HG03378 (cell line): ENCODE data around the gene SUSD3.
"Not testable (repeated sequence)": the region's sequence is repeated elsewhere in the genome, so short reads cannot be mapped to it uniquely, and the experiment has no call there.

Experiments
- ATAC-seq: cut with Tn5 transposase; IDR thresholded peaks from one replicate; pipeline ENCODE4 v1.9.1; 2021; ENCODE audit warnings: mild to moderate bottlenecking, moderate library complexity; ENCODE audit not compliant: unreplicated experiment

Gene SUSD3

DNA sequence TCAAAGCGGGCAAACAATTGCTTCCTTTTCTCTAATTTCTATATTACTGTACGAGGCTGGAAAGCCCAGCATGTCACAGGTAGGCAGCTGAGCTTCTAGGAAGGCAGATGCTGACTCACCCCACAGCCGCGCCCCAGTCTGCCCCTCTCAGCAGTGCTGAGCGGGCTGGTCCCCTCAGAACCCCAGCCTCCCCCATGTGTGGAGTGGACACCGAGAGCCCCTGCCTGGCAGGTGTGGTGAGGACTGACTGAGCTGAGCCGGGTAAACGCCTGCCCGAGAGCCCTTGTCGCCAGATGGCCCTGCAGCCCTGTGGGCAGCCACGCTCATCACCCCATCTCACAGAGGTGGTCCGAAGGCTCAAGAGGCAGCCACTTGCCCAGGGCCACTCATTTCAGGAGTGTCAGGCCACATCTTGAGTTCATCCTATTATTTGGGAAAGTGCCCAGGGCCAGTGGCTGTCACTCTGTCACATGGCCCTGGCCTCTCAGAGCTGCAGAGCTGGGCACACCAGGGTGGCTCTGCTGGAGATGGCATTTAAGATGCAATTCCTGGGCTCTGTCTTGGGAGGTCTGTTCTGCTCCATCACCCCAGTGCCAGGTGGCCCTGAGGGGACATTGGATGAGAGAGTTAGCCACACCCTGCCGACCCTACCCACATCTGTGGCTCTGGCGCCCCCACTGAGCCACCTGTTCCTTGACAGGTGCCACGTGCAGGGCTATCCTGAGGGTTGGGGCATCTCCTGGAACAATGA lies 50.0 kb downstream of the SUSD3 start:
- no peak for ATAC-seq

DNA sequence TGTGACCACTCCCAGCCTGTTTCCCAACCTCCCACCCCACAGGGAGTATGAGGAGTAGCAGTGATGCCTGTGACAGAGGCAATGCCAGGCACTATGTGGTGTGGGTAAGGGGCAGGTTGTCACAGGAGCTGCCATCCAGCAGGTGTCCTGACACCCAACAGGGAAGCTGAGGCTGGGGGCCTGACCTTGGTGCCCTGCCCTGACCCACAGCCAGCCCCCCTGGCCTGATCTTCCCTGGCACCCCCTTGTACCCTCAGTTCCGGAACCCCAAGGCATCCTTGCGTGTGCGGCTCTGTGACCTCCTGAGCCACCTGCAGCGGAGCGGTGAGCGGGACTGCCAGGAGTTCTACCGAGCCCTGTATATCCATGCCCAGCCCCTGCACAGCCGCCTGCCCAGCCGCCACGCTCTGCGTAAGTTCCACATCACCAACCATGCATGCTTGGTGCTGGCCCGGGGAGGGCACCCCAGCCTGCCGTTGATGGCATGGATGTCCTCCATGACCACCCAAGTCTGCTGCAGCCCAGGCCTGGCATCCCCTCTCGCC lies 51.9 kb downstream of the SUSD3 start:
- no peak for ATAC-seq

DNA sequence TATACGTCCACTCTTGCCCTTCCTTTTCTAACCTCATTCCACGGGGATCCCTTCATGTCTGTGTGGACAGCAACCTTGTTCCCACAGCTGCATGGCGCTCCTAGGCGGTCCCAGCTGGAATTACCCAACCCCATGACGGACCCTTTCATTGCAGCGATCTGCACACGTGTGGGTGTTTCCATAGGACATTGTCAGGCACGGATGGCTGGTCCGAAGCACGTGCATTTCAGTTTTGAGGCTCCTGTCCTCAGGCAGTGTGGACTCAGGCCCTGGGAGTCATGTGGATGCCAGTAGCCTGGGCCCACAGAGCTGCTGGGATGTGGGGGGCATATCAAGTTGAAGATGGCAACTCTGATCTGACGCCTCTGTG lies 52.5 kb downstream of the SUSD3 start:
- no peak for ATAC-seq

DNA sequence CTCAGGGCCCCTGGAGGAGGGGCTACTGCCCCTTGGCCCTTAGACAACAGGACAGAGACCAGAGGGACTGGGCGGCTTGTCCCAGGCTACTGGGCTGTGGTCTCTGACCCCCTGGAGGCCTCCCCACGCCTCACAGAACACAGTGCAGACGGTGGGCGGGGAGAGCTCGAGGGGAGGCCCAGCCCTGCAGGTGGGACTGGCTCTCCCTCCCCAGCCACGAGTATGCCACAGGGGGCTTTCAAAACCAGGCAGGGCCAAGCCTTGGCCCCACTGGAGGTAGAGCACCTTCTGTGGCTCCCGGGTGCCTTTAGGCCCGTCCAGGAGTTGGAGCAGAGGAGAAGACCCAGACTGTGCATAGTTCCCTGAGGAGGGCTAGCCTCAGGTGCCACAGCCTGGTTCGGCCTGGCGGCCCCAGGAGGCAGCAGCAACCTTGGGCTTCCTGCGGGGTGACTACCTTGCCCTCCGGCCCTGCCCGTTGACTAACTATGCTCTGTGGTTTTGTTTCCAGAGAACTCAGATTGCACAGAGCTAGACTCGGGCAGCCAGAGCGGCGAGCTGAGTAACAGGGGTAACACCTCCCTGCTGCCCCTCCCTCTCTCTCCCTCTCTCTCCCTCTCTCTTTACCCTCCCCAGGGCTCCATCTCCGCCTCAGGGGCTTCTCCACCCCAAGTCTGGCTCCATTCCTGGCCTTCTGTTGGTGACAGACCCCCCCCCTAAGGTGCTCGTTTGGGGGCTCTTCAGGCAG lies 53.0 kb downstream of the SUSD3 start:
- no peak for ATAC-seq

DNA sequence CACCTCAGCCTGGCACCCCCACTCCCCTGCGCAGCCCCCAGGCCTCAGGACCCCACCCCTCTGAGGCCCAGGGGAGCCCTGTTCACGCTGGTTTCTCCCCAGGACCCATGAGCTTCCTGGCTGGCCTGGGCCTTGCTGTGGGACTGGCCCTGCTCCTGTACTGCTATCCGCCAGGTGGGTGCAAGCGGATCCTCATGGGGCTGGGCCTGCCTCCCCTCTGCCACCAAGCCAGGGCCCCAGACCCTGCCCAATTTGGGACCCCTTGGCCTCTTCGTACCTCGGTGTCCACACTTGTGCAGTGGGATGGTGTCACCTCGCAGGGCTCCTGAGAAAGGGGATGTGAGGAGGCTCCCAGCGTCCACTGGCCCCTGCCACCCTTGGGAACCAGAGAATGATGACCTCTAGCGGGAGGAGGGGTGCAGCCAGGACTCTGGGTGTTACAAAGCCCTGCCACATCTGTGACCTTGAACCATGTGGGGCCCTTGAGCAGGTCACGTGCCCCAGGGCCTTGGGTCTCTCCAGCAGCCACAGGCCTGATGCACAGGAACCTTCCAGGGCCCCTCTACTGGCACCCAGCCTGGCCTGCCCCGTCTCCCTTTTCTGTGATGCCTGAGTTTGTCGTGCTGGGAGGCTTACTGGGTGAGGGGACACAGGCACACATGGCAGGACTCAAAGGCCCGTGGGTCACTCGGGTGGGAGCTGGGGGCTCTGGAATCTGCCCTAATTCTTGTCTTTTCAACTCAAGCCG lies 53.8 kb downstream of the SUSD3 start:
- no peak for ATAC-seq

DNA sequence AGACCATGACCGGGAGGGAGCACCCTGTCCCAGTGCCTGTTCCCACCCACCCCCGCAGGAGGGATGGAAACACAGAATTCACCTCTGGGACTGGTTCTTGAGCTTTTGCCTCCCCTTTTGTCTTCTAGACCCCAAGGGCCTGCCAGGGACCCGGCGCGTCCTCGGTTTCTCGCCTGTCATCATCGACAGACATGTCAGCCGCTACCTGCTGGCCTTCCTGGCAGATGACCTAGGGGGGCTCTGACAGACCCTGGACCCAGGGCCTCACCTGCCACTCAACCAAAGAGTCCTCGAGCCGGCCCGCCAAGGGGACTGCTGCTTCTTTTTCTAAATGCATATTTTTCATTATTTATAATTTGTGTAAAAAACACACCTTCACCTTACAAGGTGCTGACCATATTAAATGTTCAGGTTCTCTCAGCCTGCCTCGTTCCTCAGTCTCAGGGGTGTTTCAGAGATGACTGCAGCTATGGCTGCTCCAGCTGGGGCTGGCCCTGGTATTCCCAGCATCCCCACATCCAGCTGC lies 54.4 kb downstream of the SUSD3 start:
- ATAC-seq, result no peak

DNA sequence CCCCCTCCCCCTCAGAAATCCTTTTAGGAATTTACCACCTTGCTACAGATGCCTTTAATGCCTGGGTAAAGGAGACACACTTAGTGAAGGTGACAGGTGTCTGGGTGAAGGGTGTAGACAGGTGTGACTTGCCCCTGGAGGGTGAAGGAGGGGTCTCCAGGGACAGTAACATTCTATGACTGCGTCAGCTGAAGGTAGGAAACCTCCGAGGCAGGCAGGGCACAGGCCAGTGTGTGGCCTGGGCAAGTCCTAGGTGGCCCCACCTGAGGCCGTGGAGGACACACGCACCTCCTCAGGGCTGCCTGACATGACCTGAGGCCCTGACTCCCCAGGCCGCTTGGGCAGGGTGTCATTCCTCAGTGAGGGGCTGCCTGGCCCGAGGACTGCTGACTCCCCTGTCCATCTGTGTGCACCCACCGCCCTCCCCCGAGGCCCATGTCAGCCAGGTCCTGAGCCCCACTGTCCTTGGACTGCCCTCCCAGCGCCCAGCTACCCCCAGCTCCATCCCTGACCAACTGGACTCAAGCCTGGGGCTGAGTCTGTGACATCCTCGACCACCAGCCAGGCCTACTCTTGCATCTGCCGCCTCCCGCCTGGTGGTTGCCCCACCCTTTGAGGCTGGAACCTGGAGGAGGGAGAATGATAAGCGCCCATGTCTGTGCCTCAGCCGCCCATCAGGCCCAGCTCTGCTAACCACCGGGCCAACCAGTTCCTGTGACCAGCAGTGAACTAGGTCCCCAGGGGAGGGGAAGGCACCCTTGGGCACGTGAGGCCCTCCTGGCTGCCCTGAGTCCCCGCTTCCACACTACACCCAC lies 55.9 kb downstream of the SUSD3 start:
- no peak for ATAC-seq

DNA sequence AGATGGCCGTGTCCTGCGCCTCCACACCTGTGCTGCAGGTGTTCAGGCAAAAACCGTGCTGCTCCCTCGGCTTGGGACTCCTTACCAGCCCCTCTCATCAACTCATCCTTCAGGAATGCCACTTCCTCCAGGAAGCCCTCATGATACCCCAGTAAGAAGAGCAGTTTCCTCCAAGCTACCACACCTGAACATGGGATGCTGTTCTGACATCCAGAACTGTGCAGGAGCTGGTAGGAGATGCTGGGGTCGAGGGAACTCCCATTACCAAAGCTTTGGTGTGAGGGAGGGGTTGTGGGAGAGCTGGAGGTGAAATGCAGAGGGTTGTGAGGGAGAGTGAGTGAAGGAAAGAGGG lies 56.5 kb downstream of the SUSD3 start:
- no peak for ATAC-seq

DNA sequence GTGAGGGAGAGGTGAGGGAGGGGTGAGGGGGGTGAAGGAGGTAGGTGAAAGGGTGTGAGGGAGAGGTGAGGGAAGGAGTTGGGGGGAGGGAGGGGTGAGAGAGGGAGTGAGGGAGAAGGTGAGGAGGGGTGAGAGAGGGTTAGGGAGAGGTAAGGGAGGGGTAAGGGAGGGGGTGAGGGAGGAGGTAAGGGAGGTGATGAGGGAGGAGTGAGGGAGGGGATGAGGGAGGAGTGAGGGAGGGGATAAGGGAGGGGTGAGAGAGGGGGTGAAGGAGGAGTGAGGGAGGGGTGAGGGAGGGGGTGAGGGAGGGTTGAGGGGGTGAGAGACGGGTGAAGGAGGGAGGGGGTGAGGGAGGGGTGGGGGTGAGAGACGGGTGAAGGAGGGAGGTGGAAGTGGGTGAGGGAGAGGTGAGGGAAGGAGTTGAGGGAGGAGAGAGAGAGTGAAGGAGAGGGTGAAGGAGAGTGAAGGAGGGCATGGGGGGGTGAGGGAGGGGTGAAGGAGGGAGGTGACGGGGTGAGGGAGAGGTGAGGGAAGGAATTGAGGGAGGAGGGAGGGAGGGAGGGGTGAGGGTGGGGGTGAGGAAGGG lies 57.1 kb downstream of the SUSD3 start:
- no peak for ATAC-seq

DNA sequence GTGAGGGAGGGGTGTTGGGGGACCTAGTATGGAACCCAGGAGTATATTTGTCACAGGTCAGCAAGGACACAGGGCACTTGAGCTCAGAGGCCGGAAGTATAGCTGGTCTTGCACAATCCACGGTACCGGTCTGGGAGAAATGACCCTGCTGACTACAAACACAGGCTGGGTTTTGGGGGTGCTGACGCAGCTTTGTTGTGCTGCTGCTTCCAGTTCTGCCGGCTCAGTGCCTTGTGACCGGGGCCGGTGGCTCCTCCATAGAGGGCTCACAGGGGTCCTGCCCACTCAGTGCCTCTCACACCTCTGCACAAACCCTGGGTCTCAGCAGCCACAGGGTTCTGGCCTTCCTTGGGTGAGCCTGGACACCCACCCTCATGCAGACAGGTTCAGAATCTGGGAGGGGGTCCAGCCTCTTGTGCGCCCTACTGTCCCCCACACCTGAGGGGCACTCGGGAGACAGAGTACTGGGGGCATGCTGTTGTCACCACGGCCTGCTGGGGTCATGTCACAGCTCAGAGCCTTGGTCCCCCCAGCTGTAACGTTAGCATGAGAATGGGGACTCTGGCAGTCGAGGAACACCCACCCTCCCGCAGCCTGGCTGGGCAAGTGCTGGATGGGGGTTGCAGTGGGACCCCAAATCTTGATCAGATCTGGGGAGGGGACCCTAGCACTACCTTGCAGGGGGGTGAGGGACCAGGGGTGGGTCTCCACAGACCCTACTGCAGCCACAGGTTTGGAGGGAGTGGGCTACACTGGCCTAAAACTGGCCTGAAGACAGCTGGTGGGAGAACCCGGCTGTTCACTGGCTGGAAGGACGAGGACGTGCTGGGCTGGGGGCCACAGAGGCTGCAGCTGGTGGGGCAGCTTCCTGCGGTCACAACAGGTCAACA lies 57.8 kb downstream of the SUSD3 start:
- no peak for ATAC-seq

DNA sequence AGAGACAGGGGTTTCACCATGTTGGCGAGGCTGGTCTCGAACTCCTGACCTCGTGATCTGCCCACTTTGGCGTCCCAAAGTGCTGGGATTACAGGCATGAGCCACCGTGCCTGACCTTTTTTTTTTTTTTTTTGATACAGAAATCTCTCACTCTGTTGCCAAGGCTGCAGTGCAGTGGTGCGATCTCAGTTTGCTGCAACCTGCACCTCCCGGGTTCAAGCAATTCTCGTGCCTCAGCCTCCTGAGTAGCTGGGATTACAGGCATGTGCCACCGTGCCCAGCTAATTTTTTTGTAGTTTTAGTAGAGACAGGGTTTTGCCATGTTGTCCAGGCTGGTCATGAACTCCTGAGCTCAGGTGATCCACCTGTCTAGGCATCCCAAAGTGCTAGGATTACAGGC lies 59.0 kb downstream of the SUSD3 start:
- ATAC-seq, result not testable (repeated sequence)

DNA sequence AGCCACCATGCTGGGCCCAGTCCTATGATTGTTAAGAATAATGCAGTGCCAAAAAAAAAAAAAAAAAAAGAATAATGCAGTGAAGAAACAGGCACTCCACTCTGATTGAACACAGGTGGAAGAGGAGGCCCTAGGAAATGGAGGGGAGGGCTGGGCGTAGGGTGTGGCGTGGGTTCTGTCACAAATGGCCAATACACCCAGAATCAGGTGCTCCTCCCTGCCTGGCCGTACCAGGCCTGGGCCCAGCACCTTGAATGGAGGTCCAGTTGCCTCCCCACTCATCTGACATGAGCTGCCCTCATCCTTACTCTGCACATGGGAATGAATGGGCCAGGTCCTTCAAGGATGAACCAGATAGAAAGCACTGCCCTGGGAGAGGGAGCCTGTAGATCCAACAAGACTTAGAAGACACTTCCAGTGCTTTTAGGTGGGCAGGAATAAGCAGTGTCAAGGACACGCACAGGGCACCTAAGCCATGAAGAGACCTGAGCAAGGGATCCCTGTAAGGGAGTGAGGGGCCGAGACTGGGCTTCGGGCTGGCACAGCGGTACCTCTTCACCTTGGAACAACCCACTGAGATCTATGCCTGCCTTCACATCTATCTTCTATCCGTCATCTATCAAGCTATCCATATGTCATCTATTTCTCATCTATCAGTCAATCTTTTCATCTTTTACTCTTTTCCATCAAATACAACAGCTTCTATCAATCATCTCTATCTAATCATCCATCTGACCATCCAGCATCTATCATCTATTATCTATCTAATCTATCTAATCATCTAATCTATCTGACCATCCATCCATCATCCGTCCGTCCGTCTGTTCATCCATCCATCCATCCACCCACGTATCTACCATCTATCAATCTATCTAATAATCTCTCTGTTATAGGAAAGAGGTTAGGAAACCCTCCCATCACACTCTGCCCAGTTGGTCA lies 59.7 kb downstream of the SUSD3 start:
- ATAC-seq, result no peak

DNA sequence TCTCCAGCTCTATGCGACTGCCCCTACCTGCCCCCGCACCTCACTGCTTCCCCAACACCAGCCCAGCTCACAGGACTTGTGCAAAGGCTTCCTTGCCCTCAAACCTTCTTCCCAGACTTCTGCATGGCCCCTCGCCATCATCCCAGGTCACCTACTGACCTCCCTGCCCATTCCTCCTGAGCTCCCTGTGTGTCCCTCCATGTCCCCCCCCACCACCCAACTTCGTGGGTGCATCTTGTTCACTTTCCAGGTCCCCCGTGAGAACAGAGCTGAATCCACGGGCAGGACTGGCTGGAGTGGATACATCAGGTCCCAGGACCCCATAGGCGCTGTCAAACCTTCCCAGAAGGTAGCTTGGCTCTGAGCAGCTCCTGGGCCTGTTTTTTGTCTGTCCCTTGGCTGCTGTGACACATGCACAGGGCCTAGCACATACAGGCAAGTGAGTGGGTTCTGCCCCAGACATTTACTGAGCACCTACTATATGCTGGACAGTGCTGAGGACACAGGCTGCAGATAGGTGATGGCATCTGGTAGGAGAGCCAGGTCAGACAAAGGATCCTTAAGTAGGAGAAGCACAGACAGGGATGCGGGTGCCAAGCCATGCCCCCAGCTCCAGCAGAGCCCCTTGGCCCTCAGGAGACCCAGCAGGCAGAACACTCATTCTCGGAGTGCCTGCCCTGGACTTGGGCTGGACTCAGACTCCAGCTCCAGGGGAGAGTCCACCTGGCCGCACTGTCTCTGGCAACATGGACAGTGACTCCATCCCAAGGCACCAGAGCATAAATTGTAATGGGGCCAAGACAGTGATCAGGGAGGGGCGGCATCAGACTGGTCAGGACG lies 60.6 kb downstream of the SUSD3 start:
- ATAC-seq, result no peak

DNA sequence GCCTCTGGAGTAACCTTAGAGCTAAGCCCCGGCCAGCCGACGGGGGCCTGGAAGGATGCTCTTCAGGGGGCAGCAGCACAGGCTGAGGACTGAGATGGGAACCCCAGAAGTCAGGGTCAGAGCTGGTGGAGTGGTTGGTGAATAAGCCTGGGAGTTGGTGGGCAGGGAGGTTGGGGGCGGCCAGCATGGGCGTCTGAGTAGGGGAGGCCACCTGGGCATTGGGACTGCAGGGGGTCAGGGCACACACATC lies 61.1 kb downstream of the SUSD3 start:
- no peak for ATAC-seq

DNA sequence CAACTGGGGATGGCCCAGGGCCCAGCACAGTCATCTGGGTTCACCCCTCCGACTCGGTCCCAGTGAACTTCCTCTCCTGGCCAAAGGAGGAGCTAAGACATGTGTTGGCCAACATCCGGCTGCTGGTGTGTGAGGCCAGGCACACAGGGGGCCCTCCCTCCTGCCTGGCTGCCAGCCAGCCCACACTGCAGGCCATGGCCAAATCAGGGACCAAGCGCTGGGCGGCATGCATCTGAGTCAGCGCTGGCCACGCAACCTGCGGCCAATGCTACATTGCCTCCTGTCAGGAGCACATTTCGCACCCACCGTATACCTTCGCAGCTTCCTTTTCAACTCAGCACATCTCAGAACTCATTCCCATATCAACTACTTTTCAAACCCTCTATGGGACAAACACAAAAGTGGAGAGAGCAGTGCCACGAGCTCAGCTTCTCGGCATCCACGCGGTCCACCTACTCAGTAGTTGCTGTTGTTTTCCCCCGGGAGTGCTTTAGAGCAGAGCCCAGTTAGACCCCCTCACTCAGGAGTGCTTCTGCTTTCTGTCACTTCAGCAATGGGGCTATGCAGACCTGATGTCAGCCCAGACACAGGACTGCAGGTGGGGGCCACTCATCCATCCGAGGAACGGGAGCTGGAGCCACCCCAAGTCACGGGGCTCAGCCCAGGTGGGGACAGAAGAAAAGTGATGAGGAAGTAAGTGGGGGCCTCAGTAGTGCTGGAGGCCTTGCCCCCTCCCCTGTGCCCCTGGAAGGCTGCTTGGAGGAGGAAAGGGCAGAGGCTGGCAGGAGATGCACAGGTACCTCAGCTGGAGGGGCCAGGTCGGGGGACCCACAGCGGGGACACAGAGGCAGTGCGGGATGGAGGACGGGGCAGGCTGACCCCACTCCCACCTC lies 61.7 kb downstream of the SUSD3 start:
- ATAC-seq, result peak; percentile 82

DNA sequence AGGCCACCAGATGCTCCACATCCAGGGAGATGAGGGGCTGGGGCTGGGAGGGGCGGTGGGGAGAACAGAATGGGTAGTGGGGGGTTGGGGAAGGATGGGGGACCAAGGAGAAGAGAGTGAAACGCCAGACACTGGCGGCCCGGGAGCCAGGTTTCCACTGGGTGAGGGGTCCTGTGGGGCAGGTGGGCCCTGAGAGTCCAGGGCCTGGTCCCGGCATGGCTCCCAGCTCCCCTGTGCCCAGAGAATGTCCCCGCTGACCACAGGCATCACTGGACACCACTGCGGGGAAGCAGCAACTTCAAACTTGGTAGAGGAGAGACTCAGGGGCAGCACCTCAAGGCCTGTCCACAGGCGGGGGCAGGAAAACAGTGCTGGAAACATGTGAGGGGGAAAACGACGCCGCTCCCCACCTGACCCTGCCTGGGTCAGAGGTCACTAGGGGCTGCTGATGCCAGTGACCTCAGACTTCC lies 62.4 kb downstream of the SUSD3 start:
- ATAC-seq, result no peak
